ENCODE data around the gene NTHL1.
"Not testable (repeated sequence)": the region's sequence is repeated elsewhere in the genome, so short reads cannot be mapped to it uniquely, and the experiment has no call there.

The NTHL1 gene

DNA sequence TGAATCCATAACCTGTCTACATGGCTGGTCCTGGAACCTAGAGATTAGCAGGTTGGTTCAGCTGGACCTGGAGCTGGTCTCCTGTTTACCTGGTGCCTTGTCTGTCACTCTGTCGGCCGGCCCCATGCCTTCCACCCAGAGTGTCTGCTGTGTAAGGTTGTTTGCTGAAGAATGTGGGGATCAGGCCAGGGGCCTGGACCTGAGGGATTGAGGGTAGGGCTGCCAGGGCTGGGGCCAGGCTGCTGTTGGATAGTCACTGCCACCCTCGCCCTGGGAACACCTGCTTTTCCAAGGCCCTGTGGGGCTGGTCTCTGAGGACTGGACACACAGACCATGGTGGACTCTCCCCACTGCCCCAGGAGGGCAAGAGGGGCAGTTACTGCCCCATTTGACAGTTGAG is 19.5 kb downstream of the NTHL1 start:
- no peak for DNase-seq (ENCODE audit: low spot score)

GRCh38 chr16:2027024-2028010 is 20.3 kb downstream of the NTHL1 start:
- no peak for DNase-seq (ENCODE audit: low spot score)

GRCh38 chr16:2026461-2027023 is 21.1 kb downstream of the NTHL1 start, which contains the start of gene NHERF2:
NHERF2 (plus strand) TSS chr16:2026902; CDS start chr16:2027006, 104 bp downstream.
- DNase-seq (ENCODE audit: low spot score): peak; percentile 41

DNA sequence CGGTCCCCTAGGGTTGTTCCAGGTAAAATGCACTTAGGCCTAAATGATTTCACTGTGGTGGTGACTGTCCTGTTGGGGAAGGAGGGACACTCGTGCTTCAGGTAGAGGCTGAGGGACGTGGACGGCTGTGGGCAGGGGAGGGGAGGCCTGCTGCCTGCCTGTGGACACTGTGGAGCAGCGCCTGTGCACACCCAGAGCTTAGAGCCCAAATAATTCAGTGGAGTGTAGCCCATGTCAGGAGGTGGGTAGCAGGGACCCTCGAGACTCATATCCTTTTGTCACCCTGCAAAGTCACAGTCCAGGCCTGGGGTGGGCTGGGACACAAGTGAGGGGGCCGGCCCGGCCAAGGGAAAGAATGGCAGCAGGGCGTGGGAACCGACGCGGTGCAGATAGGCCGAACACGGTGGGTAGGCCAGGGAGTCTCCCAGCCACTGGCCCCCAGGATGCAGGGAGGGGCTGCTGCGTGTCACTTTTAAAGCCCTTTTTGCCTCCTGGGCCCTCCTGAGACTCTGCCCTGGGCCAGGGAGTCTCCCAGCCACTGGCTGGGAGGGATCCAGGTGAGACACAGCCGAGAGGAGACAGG is 21.7 kb downstream of the NTHL1 start:
- no peak for DNase-seq (ENCODE audit: low spot score)

GRCh38 chr16:2025251-2025650 is 22.4 kb downstream of the NTHL1 start:
- no peak for DNase-seq (ENCODE audit: low spot score)

DNA sequence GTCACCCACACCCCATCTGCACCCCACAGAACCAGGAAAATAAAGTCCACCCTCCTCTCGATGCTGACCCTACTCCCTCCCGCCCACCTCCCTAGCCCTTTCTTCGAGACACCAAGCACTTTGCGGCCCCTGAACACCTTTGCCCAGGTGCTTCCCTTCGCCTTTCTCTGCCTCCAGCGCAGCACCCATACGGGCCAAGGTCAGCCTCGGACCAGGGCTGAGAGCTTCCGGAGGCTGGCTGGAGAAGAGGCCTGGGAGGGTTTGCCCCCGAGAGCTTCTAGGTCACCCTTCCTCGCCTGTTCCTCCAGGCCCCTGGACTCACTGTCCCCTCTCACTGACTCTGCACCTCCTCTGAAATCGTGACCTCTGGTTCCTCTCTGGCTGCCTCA is 23.6 kb downstream of the NTHL1 start:
- DNase-seq (ENCODE audit: low spot score): no peak

GRCh38 chr16:2023092-2024031 is 24.3 kb downstream of the NTHL1 start:
- peak; percentile 95 for DNase-seq (ENCODE audit: low spot score)

- DNase-seq (ENCODE audit: low spot score): no peak
Measured at GRCh38 chr16:2022723-2023091, 24.9 kb downstream of the NTHL1 start.

DNA sequence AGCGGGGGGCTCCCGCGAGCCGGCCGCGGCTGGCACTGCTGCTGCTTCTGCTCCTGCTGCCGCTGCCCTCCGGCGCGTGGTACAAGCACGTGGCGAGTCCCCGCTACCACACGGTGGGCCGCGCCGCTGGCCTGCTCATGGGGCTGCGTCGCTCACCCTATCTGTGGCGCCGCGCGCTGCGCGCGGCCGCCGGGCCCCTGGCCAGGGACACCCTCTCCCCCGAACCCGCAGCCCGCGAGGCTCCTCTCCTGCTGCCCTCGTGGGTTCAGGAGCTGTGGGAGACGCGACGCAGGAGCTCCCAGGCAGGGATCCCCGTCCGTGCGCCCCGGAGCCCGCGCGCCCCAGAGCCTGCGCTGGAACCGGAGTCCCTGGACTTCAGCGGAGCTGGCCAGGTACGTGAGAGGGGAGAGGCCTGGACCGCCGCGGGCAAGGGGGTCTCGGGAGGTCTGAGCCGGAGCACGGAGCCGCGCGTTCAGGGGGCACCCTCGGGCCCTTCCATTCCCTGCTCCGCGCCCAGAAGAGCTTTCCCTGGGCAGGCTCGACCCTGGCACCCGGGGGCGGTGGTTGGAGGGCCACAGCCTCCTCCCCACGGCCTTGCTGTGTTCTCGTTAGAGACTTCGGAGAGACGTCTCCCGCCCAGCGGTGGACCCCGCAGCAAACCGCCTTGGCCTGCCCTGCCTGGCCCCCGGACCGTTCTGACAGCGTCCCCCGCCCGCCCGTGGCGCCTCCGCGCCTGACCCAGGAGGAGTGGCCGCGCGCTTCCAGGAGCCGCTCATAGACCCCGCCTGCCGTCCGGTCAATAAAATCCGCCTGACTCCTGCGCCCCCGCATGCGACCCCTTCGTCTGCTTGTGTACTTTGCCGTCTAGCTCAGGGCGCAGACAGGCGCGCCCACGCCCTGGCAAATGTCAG is 27.5 kb downstream of the NTHL1 start:
- no peak for DNase-seq (ENCODE audit: low spot score)

DNA sequence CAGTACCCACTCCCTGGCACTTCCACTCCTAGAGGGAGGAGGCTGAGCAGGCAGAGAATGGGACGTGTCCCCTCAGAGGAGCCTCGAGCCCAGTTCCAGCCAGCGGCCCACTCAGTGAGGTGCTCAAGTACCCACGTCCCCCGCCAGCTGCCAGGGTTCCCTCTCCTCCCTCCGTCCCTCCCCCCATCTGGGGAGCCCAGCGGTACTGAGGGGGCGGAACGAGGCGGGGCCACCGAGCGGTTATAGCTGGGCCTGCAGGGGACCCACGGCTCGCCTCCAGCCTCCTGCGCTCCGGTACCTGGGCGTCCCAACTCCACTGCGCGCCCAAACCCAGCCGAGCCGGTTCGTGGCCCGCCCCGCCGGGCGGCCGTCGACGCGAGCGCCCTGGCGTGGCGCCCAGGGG is 28.1 kb downstream of the NTHL1 start, which contains the start of gene NPW:
NPW (plus strand) TSS at position 268 of the 403 bp plus-strand sequence.
- no peak for DNase-seq (ENCODE audit: low spot score)

GRCh38 chr16:2016407-2016922 is 31.2 kb downstream of the NTHL1 start:
- DNase-seq (ENCODE audit: low spot score): no peak

DNA sequence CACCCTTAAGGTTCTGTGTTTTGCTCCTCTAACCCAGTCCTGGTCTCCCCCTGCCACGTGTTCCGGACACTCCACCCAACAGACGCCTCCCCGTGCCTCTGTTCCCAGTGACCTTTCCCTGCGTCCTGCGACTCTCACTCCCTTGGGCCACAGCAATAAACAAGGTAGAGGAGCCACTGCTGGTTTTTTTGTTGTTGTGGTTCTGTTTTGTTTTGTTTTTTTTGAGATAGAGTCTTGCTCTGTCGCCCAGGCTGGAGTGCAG is 31.8 kb downstream of the NTHL1 start:
- no peak for DNase-seq (ENCODE audit: low spot score)

DNA sequence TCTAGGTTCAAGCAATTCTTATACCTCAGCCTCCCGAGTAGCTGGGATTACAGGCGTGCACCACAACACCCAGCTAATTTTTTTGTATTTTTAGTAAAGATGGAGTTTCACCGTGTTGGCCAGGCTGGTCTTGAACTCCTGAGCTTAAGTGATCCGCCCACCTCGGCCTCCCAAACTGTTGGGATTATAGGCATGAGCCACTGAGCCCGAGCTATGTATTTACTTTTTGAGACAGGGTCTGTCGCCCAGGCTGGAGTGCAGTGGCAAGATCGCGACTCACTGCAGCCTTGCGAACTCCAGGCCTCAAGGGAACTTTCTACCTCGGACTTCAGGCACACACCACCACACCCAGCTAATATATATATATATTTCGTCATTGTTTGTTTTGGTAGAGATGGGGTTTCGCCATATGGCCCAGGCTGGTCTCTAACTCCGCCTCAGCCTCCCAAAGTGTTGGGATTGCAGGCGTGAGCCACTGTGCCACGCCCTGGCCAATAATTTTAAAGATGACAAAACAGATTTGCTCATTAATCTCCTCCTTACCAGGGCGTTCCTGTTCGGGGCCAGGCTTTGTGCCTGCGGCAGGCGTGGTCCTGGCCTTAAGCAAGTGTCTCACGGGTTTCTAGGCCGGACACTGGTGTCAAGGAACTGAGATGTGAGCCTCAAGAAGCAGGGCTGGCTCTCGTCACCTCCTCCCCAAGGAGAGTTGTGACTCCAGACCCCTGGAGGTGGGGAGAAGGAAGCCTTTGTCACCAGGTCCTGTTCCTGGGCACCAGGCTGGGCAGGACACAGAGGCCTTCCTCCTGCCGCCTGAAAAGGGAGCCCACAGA is 32.3 kb downstream of the NTHL1 start:
- DNase-seq (ENCODE audit: low spot score): no peak

GRCh38 chr16:2013527-2013926 is 34.1 kb downstream of the NTHL1 start:
- DNase-seq (ENCODE audit: low spot score): no peak

DNA sequence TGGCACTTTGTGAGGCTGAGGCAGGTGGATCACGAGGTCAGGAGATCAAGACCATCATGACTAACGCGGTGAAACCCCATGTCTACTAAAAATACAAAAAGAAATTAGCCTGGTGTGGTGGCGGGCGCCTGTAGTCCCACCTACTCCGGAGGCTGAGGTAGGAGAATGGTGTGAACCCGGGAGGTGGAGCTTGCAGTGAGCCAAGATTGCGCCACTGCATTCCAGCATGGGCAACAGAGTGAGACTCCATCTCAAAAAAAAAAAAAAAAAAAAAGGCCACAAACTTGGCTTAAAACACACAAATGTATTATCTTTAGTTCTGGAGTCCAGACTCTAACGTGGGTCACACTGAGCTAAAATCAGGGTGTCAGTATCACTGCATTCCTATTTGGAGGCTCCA is 35.9 kb downstream of the NTHL1 start:
- DNase-seq (ENCODE audit: low spot score): not testable (repeated sequence)

DNA sequence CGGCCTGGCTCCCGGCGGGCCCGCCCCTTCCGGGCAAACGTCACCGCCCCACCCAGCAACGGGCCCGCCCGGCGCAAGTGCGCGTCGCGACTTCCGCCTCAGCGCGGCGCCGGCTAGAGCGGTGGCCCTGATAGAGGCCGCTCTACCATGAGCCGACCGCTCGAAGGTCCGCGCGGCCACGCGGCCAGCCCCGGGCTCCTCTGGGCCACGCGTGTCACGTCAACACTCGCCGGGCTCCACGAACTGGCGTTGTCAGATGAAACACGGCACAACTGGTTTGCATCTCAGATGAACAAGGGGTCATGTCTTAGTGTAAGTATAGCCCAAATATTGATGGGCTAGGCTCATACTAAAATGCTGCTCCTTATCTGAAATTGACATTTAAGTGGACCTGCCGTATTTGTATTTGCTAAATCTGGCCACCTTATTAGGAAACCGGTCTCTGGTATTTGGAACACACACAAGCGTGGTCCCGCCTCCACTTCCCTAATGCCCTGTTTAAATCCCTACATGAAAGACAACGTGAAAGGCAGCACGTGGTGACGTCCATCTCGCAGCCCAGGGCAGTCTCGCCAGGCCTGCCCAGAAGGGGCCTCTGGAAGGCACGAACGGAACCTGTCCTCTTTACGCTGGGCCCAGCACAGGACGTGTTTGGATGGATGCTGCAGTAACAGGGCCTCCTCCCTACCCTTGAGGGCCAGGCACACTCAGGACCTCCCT is 37.7 kb downstream of the NTHL1 start, which contains the start of gene ZNF598:
ZNF598 (minus strand) TSS at position 31 of the 720 bp plus-strand sequence.
- DNase-seq (ENCODE audit: low spot score): peak; percentile 92

DNA sequence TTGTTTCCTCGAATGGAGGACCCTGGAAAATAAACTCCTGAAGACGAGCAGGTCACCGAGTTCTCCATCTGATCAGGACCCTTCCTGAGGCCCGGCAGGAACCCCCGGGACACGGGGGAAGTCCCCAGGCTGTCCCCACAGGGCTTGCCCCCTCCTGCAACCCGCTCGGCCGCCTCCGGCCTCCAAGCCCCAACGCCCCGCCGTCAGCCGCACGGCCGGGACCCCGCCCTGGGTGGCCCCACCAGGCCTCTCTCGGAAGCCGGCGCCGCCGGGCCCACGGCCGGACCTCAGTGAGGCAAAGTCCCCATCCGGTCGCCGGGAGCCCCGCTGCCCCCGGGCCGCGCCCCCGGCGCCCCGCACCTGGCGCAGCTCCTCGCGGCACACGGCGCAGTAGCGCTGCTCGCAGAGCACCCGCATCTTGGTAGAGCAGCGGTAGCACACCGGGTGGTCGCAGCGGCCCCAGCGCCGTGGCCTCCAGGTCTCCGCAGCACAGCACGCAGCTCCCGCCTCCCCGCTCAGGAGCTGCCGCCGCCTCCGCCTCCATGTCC is 38.4 kb downstream of the NTHL1 start:
- peak; percentile 52 for DNase-seq (ENCODE audit: low spot score)

- no peak for DNase-seq (ENCODE audit: low spot score)
Measured at GRCh38 chr16:2008631-2009163, 38.9 kb downstream of the NTHL1 start.
